Measurements from ENCODE around the gene EEF1B2.

- TF ChIP-seq CTCF (IDR thresholded peaks at IDR 0.05) (no peak), POLR2A (IDR thresholded peaks at IDR 0.05) (no peak)
Observed at GRCh38 chr2:206163251-206163880, 3.7 kb downstream of the EEF1B2 start.
